SK-N-SH treated with all-trans-retinoic acid at 6 μM for 48 hours (cell line): ENCODE data around the gene ZNF101.

Experiments
- ATAC-seq: fragments of 200-7000 bp; cut with Tn5 transposase; 3 replicates; pipeline ENCODE4 v1.9.1; 2020; ENCODE audit warnings: mild to moderate bottlenecking, moderate library complexity
- ARNTL ChIP-seq: fragments of 450-650 bp; formaldehyde crosslinking; IDR thresholded peaks from 2 replicates; pipeline ENCODE4 v1.5.0; 2020; ENCODE audit warnings: low read depth, mild to moderate bottlenecking, moderate library complexity, borderline replicate concordance
- BACH2 ChIP-seq: fragments of 250-450 bp; sonication (Bioruptor Pico); IDR thresholded peaks from 2 replicates; pipeline ENCODE4 v1.9.0; 2021; ENCODE audit warnings: mild to moderate bottlenecking, borderline replicate concordance
- CREB5 ChIP-seq: fragments of 250-450 bp; sonication (Bioruptor Pico); IDR thresholded peaks from 2 replicates; pipeline ENCODE4 v1.5.1; 2020; ENCODE audit warnings: low read depth, mild to moderate bottlenecking, moderate library complexity
- CSDC2 ChIP-seq: fragments of 250-450 bp; sonication (Bioruptor Pico); IDR thresholded peaks from 2 replicates; pipeline ENCODE4 v1.5.0; 2020; ENCODE audit warnings: mild to moderate bottlenecking, moderate library complexity
- ESRRG ChIP-seq: fragments of 250-450 bp; sonication (Bioruptor Pico); IDR thresholded peaks from 2 replicates; pipeline ENCODE4 v1.6.1; 2021; ENCODE audit warnings: mild to moderate bottlenecking
- GLIS3 ChIP-seq: fragments of 250-450 bp; sonication (Bioruptor Pico); IDR thresholded peaks from 2 replicates; pipeline ENCODE4 v1.5.0; 2020; ENCODE audit warnings: mild to moderate bottlenecking, moderate library complexity
- ISL1 ChIP-seq: fragments of 250-450 bp; sonication (Bioruptor Pico); IDR thresholded peaks from 2 replicates; pipeline ENCODE4 v2.1.2; 2022; ENCODE audit warnings: mild to moderate bottlenecking, moderate library complexity
- OSR1 ChIP-seq: fragments of 250-450 bp; sonication (Bioruptor Pico); IDR thresholded peaks from 2 replicates; pipeline ENCODE4 v1.8.0; 2022; ENCODE audit warnings: moderate library complexity, mild to moderate bottlenecking, inconsistent platforms
- SNAI2 ChIP-seq: fragments of 250-450 bp; sonication (Bioruptor Pico); IDR thresholded peaks from 2 replicates; pipeline ENCODE4 v1.5.0; 2020; ENCODE audit warnings: mild to moderate bottlenecking, moderate library complexity
- TCF4 ChIP-seq: fragments of 250-450 bp; sonication (Bioruptor Pico); IDR thresholded peaks from 2 replicates; pipeline ENCODE4 v1.8.0; 2021; ENCODE audit warnings: mild to moderate bottlenecking, moderate library complexity, borderline replicate concordance
- TOX ChIP-seq: fragments of 250-450 bp; sonication (Bioruptor Pico); IDR thresholded peaks from 2 replicates; pipeline ENCODE4 v1.8.0; 2021; ENCODE audit warnings: mild to moderate bottlenecking, moderate library complexity, borderline replicate concordance
- TSHZ2 ChIP-seq: fragments of 250-450 bp; sonication (Bioruptor Pico); IDR thresholded peaks from 2 replicates; pipeline ENCODE4 v1.5.0; 2020; ENCODE audit warnings: mild to moderate bottlenecking, moderate library complexity
- ZC3H10 ChIP-seq: fragments of 250-450 bp; sonication (Bioruptor Pico); IDR thresholded peaks from 2 replicates; pipeline ENCODE4 v1.5.1; 2021; ENCODE audit warnings: mild to moderate bottlenecking, moderate library complexity
- ZFP3 ChIP-seq: fragments of 250-450 bp; sonication (Bioruptor Pico); IDR thresholded peaks from 2 replicates; pipeline ENCODE4 v1.5.0; 2020; ENCODE audit warnings: mild to moderate bottlenecking, moderate library complexity
- ZFP30 ChIP-seq: fragments of 450-650 bp; formaldehyde crosslinking; IDR thresholded peaks from 2 replicates; pipeline ENCODE4 v1.5.0; 2022; ENCODE audit warnings: mild to moderate bottlenecking, moderate library complexity
- ZNF565 ChIP-seq: fragments of 450-650 bp; formaldehyde crosslinking; conservative IDR thresholded peaks from 2 replicates; pipeline ENCODE4 v1.5.0; 2020; ENCODE audit warnings: low read depth, mild to moderate bottlenecking, moderate library complexity
- ZNF70 ChIP-seq: fragments of 450-650 bp; formaldehyde crosslinking; IDR thresholded peaks from 2 replicates; pipeline ENCODE4 v1.5.0; 2020; ENCODE audit warnings: mild to moderate bottlenecking, moderate library complexity
- ZNF8 ChIP-seq: fragments of 450-650 bp; formaldehyde crosslinking; IDR thresholded peaks from 2 replicates; pipeline ENCODE4 v1.5.0; 2020; ENCODE audit warnings: mild to moderate bottlenecking, moderate library complexity
- TF ChIP-seq, protein P1 (sequence below): fragments of 250-450 bp; sonication (Bioruptor Pico); IDR thresholded peaks from 2 replicates; pipeline ENCODE4 v1.5.1; 2021; ENCODE audit warnings: mild to moderate bottlenecking, moderate library complexity
- TF ChIP-seq, protein P2 (sequence below): fragments of 250-450 bp; sonication (Bioruptor Pico); IDR thresholded peaks from 2 replicates; pipeline ENCODE4 v1.8.0; 2021; ENCODE audit warnings: low read depth, mild to moderate bottlenecking, moderate library complexity, borderline replicate concordance

ZNF101 gene

DNA sequence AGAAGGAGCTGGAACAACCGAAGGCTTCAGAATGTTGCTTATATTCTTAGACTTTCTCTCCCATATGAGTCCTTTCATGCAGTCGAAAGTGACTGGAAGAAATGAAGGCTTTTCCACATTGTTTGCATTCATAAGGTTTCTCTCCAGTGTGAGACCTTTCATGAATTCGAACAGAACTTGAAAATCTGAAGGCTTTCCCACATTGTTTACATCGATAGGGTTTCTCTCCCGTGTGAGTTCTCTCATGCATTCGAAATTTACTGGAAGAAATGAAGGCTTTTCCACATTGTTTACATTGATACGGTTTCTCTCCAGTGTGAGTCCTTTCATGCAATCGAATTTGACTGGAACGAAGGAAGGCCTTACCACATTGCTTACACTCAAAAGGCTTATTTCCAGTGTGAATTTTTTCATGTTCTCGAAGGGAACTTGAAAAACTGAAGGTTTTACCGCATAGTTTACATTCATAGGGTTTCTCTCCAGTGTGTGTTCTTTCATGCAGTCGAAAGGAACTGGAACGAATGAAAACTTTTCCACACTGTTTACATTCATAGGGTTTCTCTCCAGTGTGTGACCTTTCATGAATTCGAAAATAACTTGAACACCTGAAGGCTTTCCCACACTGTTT lies 42.8 kb downstream of the ZNF101 start:
- ATAC-seq: no peak
- TF ChIP-seq ZNF8 (CRISPR knock-in tag) (no peak), TCF4 (CRISPR knock-in tag) (no peak), ZFP30 (CRISPR knock-in tag) (no peak), ZNF70 (CRISPR knock-in tag) (no peak), ARNTL (CRISPR knock-in tag) (no peak), GLIS3 (CRISPR knock-in tag) (no peak), CREB5 (no peak), OSR1 (CRISPR knock-in tag) (no peak), TSHZ2 (CRISPR knock-in tag) (no peak), ISL1 (no peak), ESRRG (no peak), SNAI2 (CRISPR knock-in tag) (no peak), BACH2 (CRISPR knock-in tag) (no peak)
- TF ChIP-seq, protein P1, sequence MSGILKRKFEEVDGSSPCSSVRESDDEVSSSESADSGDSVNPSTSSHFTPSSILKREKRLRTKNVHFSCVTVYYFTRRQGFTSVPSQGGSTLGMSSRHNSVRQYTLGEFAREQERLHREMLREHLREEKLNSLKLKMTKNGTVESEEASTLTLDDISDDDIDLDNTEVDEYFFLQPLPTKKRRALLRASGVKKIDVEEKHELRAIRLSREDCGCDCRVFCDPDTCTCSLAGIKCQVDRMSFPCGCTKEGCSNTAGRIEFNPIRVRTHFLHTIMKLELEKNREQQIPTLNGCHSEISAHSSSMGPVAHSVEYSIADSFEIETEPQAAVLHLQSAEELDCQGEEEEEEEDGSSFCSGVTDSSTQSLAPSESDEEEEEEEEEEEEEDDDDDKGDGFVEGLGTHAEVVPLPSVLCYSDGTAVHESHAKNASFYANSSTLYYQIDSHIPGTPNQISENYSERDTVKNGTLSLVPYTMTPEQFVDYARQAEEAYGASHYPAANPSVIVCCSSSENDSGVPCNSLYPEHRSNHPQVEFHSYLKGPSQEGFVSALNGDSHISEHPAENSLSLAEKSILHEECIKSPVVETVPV (CRISPR knock-in tag): no peak

DNA sequence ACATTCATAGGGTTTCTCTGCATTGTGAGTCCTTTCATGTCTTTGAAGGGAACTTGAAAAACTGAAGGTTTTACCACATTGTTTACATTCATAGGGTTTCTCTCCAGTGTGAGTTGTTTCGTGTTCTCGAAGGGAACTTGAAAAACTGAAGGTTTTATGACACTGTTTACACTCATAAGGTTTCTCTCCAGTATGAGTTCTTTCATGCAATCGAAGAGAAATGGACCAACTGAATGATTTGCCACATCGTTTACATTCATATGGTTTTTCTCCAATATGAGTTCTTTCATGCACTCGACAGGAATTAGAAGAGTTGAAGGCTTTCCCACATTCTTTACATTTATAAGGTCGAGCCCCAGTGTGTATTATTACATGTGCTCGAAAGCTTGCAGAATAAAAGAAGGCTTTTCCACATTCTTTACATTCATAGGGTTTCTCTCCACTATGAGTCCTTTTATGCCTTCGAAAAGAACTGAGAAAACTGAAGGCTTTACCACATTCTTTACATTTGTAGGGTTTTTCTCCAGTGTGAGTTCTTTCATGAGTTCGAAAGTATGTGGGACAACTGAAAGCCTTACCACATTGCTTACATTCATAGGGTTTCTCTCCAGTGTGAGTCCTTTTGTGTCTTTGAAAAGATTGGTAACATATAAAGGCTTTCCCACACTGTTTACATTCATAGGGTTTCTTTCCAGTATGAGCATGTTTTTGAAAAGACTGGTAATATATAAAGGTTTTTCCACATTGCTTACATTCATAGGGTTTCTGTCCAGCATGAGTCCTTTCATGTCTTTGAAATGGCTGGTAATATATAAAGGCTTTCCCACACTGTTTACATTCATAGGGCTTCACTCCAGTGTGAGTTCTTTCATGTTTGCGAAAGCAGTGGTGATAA lies 43.5 kb downstream of the ZNF101 start:
- TF ChIP-seq CREB5 (no peak), ZFP3 (CRISPR knock-in tag) (no peak), ZNF565 (CRISPR knock-in tag) (no peak)
- TF ChIP-seq, protein P2, sequence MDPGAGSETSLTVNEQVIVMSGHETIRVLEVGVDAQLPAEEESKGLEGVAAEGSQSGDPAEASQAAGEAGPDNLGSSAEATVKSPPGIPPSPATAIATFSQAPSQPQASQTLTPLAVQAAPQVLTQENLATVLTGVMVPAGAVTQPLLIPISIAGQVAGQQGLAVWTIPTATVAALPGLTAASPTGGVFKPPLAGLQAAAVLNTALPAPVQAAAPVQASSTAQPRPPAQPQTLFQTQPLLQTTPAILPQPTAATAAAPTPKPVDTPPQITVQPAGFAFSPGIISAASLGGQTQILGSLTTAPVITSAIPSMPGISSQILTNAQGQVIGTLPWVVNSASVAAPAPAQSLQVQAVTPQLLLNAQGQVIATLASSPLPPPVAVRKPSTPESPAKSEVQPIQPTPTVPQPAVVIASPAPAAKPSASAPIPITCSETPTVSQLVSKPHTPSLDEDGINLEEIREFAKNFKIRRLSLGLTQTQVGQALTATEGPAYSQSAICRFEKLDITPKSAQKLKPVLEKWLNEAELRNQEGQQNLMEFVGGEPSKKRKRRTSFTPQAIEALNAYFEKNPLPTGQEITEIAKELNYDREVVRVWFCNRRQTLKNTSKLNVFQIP (CRISPR knock-in tag): no peak
- ATAC-seq: no peak

GRCh38 chr19:19719798-19720197 lies 51.2 kb downstream of the ZNF101 start:
- TF ChIP-seq BACH2 (CRISPR knock-in tag) (no peak), ESRRG (no peak), ZFP30 (CRISPR knock-in tag) (no peak)
- ATAC-seq: no peak

- ATAC-seq: no peak
Observed at GRCh38 chr19:19721896-19722295, 53.3 kb downstream of the ZNF101 start.

More at GRCh38 chr19:19721896-19722295, 53.3 kb downstream of the ZNF101 start:
- TF ChIP-seq, protein P2 (CRISPR knock-in tag): no peak
- TF ChIP-seq BACH2 (CRISPR knock-in tag) (no peak), GLIS3 (CRISPR knock-in tag) (no peak), ZC3H10 (no peak), ARNTL (CRISPR knock-in tag) (no peak), CSDC2 (CRISPR knock-in tag) (no peak), TOX (no peak)
